Natural killer cell (primary cell): ENCODE measurements around the gene TDO2. TPM values are rescaled to one million over a fixed set of nuclear protein-coding genes. Genes with fewer than 3 reads are reported as not detected.

ENCODE experiments used
- ATAC-seq, 3 donors: fragments of 150-1000 bp in 2 of 3; fragments of 200-7000 bp in 1 of 3; cut with Tn5 transposase; 1 replicate in 1 of 3; 2 replicates in 2 of 3; pipeline ENCODE4 v1.10.0; 2021; ENCODE audit warnings: mild to moderate bottlenecking in 2 of 3, moderate library complexity in 2 of 3
- DNase-seq, 2 donors: peaks; one replicate each; pipeline versions ENCODE4 v3.0.0 to v3.0.0-alpha.2; 2013 to 2021; ENCODE audit warnings: mixed read lengths in 1 of 2
- H3K27ac ChIP-seq: one replicate; pipeline ENCODE4 v1.5.1; 2013; ENCODE audit warnings: mild to moderate bottlenecking, low read length
- H3K27me3 ChIP-seq: one replicate; pipeline ENCODE4 v1.6.1; 2013; ENCODE audit warnings: low read length; ENCODE audit not compliant: control insufficient read depth, insufficient read depth
- H3K36me3 ChIP-seq: one replicate; pipeline ENCODE4 v1.6.1; 2013; ENCODE audit warnings: low read length; ENCODE audit not compliant: control insufficient read depth, insufficient read depth
- H3K4me1 ChIP-seq: one replicate; pipeline ENCODE4 v1.6.1; 2013; ENCODE audit warnings: low read length; ENCODE audit not compliant: control insufficient read depth, insufficient read depth
- H3K4me3 ChIP-seq: one replicate; pipeline ENCODE4 v1.5.1; 2013; ENCODE audit warnings: low read length
- H3K9me3 ChIP-seq: one replicate; pipeline ENCODE4 v1.6.1; 2013; ENCODE audit warnings: low read length; ENCODE audit not compliant: control insufficient read depth, insufficient read depth
- H3K27ac Mint-ChIP-seq, 2 donors: one replicate each; pipeline ENCODE4 v1.8.0; 2022; ENCODE audit warnings: mild to moderate bottlenecking in 2 of 2, mixed read lengths in 2 of 2, moderate library complexity in 1 of 2
- H3K27me3 Mint-ChIP-seq, 2 donors: one replicate each; pipeline ENCODE4 v1.8.0; 2022; ENCODE audit warnings: low read depth in 2 of 2, mixed read lengths in 2 of 2
- H3K36me3 Mint-ChIP-seq: one replicate; pipeline ENCODE4 v1.8.0; 2022; ENCODE audit warnings: mixed read lengths
- H3K4me1 Mint-ChIP-seq, 2 donors: one replicate each; pipeline ENCODE4 v1.8.0; 2022; ENCODE audit warnings: mixed read lengths in 2 of 2
- H3K4me3 Mint-ChIP-seq: one replicate; pipeline ENCODE4 v1.8.0; 2022; ENCODE audit warnings: mild to moderate bottlenecking, moderate library complexity, mixed read lengths
- H3K9me3 Mint-ChIP-seq, 2 donors: one replicate each; pipeline ENCODE4 v1.8.0; 2022; ENCODE audit warnings: mixed read lengths in 2 of 2
- CTCF ChIP-seq: fragments of 200-600 bp; IDR thresholded peaks from one replicate; pipeline ENCODE4 v1.8.0; 2022; ENCODE audit warnings: antibody characterized with exemption
- WGBS: methylation state at CpG from one replicate; pipeline ENCODE4 v1.1.7; 2013; ENCODE audit warnings: missing lambda C conversion rate; ENCODE audit not compliant: insufficient coverage; 5-methylcytosine and 5-hydroxymethylcytosine counted together
- intact Hi-C: fragments of 100-400 bp; cut with micrococcal nuclease; formaldehyde crosslinking; loops from one replicate; pipeline ENCODE4 v1.14.2; 2022
- total RNA-seq, 4 donors: library from RNA; stranded (reverse); fragments of 120-200 nt in 1 of 4; gene quantifications; one replicate each; pipeline versions ENCODE4 v1.2.3 to v1.2.4, GENCODE V29; 2013 to 2022

TDO2 gene
- total RNA-seq, 3 donors from 2014 or later (not counting 1 experiment from before 2014, with no cell fraction given) = not detected

GRCh38 chr4:155959417-155959816, 55.9 kb downstream of the TDO2 start:
- Histone ChIP-seq H3K4me3 (no peak overlapping the region), H3K36me3 (no peaks in the 10 kb centered on the region), H3K9me3 (no peaks in the 10 kb centered on the region), H3K4me1 (no peaks in the 10 kb centered on the region), H3K27me3 (no peaks in the 10 kb centered on the region), H3K27ac (no peak overlapping the region)
- Mint-ChIP-seq H3K27ac (no peak overlapping the region), H3K27me3 (peaks cover 11 to 30% of the 10 kb centered on the region in 2 donors), H3K9me3 (no peaks in the 10 kb centered on the region), H3K4me1 (peaks cover 0 to 4% of the 10 kb centered on the region in 2 donors), H3K36me3 (no peaks in the 10 kb centered on the region), H3K4me3 (no peak overlapping the region)
- intact Hi-C loops = loop anchor here (10.0 kb wide), 1 partner anchor 585 kb away; the partner anchor contains the start of gene MAP9
- ATAC-seq = no peak
- WGBS = 81% methylated on average over 4 of the region's 4 CpGs
- TF ChIP-seq CTCF = no peak
- DNase-seq = no peak

GRCh38 chr4:155960522-155960921, 57.0 kb downstream of the TDO2 start:
- Mint-ChIP-seq H3K4me1 (peaks cover 0 to 6% of the 10 kb centered on the region in 2 donors), H3K27ac (no peak overlapping the region), H3K9me3 (no peaks in the 10 kb centered on the region), H3K36me3 (no peaks in the 10 kb centered on the region), H3K27me3 (peaks cover 11 to 30% of the 10 kb centered on the region in 2 donors), H3K4me3 (no peak overlapping the region)
- H3K4me1 ChIP-seq = no peaks in the 10 kb centered on the region
- no peak for ATAC-seq
- WGBS = 73% methylated on average over 5 of the region's 5 CpGs
- no peaks in the 10 kb centered on the region for H3K36me3 ChIP-seq
- H3K27ac ChIP-seq = no peak overlapping the region
- no peak overlapping the region for H3K4me3 ChIP-seq
- DNase-seq = no peak
- no peaks in the 10 kb centered on the region for H3K9me3 ChIP-seq
- no peak for TF ChIP-seq CTCF
- no peaks in the 10 kb centered on the region for H3K27me3 ChIP-seq
- intact Hi-C loops = no loop called here

- Mint-ChIP-seq H3K36me3 (no peaks in the 10 kb centered on the region), H3K27ac (no peak overlapping the region), H3K4me3 (no peak overlapping the region), H3K9me3 (no peaks in the 10 kb centered on the region), H3K4me1 (peaks cover 0 to 6% of the 10 kb centered on the region in 2 donors), H3K27me3 (peaks cover 11 to 32% of the 10 kb centered on the region in 2 donors)
- Histone ChIP-seq H3K4me3 (no peak overlapping the region), H3K27me3 (no peaks in the 10 kb centered on the region), H3K9me3 (no peaks in the 10 kb centered on the region), H3K27ac (no peak overlapping the region), H3K4me1 (no peaks in the 10 kb centered on the region), H3K36me3 (no peaks in the 10 kb centered on the region)
- no peak for ATAC-seq
- intact Hi-C loops = no loop called here
- TF ChIP-seq CTCF = no peak
- DNase-seq = no peak
- 86% methylated on average over 3 of the region's 4 CpGs for WGBS
Observed at GRCh38 chr4:155961575-155961974, 58.1 kb downstream of the TDO2 start.

GRCh38 chr4:155962767-155963166, 59.3 kb downstream of the TDO2 start:
- no peaks in the 10 kb centered on the region for H3K9me3 ChIP-seq
- no peak for DNase-seq
- H3K4me1 ChIP-seq = no peaks in the 10 kb centered on the region
- ATAC-seq = no peak
- H3K4me1 Mint-ChIP-seq = peaks cover 0 to 6% of the 10 kb centered on the region in 2 donors
- no peaks in the 10 kb centered on the region for H3K27me3 ChIP-seq
- no peaks in the 10 kb centered on the region for H3K36me3 ChIP-seq
- no peak for TF ChIP-seq CTCF
- no peak overlapping the region for H3K27ac ChIP-seq
- H3K4me3 Mint-ChIP-seq = no peak overlapping the region
- H3K36me3 Mint-ChIP-seq = no peaks in the 10 kb centered on the region
- H3K9me3 Mint-ChIP-seq = no peaks in the 10 kb centered on the region
- no peak overlapping the region for H3K4me3 ChIP-seq
- intact Hi-C loops = no loop called here
- WGBS = no CpG with 5 or more reads among the region's 2 CpGs
- H3K27ac Mint-ChIP-seq = no peak overlapping the region
- H3K27me3 Mint-ChIP-seq = peaks cover 11 to 40% of the 10 kb centered on the region in 2 donors
